Iris pigment epithelial cell (primary cell): ENCODE results near the gene KDM6A.
A peak's percentile ranks its signal among the peaks of the same experiment; 100 is the strongest.
"Not testable (repeated sequence)": the region's sequence is repeated elsewhere in the genome, so short reads cannot be mapped to it uniquely, and the experiment has no call there.

ENCODE experiments used
- DNase-seq: peaks from one replicate; pipeline ENCODE4 v3.0.0-alpha.2; 2011; ENCODE audit warnings: low read depth

Gene KDM6A

DNA sequence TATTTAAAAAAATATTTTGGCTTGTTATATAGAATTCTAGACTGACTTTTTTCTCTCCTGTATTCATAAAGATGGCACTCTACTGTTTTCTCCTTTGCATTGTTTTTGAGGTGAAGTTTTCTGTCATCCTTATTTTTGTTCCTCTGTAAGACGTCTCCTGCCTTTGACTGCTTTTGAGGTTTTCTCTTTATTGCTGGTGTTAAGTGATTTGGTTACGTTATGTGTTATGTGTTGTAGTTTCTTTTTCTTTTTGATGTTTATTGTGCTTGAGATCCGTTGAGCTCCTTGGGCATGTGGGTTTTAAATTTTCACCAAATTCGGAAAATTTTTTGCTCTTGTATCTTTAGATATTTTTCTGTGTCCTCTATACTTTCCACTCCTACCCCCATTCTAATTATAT lies 50.0 kb downstream of the KDM6A start:
- DNase-seq: no peak

GRCh38 chrX:44927398-44927797 lies 54.4 kb downstream of the KDM6A start:
- DNase-seq: no peak

DNA sequence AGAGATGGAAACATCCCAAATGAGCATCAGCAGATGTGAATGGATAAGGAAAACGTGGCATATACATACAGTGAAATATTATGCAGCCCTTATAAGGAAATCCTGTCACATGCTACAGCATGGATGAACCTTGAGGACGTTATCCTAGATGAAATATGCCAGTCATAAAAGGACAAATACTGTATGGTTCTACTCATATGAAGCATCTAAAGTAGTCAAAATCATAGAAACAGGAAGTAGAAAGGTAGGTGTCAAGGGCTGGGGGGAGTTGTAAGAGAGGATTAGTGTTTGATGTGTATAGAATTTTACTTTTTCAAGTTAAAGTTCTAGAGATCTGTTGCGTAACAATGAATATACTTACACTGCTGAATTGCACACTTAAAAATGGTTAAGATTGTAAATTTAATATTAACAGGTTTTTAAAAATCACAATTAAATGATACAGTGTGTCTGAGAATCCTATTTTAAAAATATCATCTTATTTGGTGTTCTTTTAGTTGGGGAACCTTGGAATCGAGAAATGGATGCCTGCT lies 58.5 kb downstream of the KDM6A start:
- DNase-seq: no peak

- DNase-seq: no peak
Measured at GRCh38 chrX:44935172-44935571, 62.2 kb downstream of the KDM6A start.

DNA sequence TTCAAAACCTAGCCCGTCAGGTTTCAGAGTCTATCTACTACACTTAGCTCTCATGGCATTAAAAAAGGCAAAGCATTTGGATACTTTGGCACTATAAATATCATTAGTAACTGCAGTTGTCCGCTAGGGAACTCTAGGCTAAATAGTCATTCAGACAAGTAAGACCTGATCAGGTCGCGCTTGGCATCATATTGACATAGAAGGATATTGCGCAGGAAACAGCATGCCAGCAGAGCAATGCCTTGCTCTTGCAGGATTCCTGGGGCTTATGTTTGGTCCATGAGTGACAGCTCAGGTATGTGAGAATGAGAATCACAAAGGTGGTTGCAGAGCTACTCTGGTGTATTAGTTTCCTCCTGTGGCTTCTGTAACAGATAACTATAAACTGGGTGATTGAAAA lies 62.7 kb downstream of the KDM6A start:
- no peak for DNase-seq

- DNase-seq: no peak
Measured at GRCh38 chrX:44937606-44938005, 64.6 kb downstream of the KDM6A start.

DNA sequence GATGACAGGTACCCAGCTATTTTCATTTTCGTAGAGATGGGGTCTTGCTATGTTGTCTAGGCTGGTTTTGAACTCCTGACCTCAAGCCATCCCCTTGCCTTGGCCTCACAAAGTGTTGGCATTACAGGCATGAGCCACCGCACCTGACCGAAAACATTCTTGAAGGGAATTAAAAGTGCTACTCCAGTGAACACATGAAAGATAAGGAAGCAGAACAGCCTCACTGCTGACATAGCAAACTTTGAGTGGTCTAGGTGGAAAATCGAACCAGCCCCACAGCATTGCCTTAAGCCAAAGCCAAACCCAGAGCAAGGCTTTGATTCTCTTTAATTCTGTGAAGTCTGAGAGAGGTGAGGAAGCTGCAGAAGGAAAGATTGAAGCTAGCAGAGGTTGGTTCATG lies 65.1 kb downstream of the KDM6A start:
- DNase-seq: no peak

DNA sequence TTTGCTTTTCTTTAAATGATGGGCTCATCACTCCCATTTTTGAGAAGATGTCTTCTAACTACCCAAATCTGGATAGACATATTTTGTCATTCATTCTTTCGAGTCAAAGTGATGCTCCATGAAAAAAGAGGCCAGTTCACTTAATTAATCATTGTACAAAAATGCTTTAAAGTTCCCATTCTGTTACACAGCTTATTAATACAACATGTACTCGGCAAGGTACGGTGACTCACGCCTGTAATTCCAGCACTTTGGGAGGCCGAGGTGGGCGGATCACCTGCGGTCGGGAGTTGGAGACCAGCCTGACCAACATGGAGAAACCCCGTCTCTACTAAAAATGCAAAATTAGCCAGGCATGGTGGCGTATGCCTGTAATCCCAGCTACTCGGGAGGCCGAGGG lies 67.6 kb downstream of the KDM6A start:
- DNase-seq: not testable (repeated sequence)

GRCh38 chrX:44943007-44943406 lies 70.0 kb downstream of the KDM6A start:
- no peak for DNase-seq

- DNase-seq: no peak
Measured at GRCh38 chrX:44944894-44945293, 71.9 kb downstream of the KDM6A start.

DNA sequence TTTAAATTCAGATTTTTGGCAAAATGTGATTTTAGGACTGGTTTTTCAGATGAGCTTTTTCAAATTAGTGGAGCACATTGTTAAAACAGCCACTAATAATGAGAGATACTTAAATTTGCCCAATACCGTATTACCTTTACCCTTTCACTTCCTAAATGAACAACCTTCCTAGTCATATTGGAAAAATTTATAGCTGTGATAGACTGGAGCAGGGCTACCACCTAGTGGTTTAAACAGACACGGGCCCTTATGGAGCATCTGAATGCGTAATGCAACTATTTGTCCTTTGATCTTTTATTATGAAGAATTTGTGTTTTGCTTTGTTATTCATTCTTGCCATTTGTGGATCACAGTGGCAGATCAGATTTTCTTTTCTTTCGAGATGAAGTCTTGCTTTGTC lies 72.7 kb downstream of the KDM6A start:
- no peak for DNase-seq

DNA sequence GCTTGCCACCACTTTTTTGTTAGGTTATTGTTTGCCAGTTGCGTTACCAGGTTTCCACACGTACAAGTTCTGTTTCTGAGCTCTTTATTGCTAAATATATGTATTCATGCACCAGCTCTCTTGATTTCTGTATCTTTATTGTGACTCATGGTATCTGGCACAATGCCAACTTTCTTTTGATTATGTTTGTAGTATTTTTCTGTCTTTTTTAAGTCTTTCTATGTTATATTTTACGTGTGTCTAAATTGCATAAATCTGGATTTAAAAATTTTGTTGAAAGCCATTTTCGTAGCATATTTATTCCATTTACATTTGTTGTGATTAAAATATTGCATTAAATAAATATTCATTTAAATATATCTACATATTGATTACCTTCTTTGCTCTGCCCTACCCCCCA lies 73.8 kb downstream of the KDM6A start:
- peak; percentile 44 for DNase-seq

- no peak for DNase-seq
Measured at GRCh38 chrX:44947995-44948394, 75.0 kb downstream of the KDM6A start.

DNA sequence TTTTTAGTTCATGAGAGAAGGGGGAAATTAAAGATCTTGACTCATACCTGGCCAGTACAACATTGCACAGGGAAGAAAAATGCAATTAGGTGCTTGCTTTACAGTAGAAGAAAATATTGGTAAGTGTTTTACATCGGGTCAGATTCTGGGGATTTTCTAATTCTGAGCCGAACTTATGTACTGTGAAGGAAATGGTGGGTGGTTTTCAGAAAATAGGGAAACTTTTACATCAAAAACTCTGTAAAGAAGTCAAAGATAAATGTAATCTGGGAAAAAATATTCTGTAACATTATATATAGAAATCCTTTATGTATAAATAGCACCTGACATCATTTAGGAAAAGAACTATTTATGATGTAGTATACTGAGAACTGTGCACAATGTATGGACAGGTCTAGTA lies 75.4 kb downstream of the KDM6A start:
- no peak for DNase-seq

GRCh38 chrX:44949125-44949524 lies 76.1 kb downstream of the KDM6A start:
- DNase-seq: no peak

DNA sequence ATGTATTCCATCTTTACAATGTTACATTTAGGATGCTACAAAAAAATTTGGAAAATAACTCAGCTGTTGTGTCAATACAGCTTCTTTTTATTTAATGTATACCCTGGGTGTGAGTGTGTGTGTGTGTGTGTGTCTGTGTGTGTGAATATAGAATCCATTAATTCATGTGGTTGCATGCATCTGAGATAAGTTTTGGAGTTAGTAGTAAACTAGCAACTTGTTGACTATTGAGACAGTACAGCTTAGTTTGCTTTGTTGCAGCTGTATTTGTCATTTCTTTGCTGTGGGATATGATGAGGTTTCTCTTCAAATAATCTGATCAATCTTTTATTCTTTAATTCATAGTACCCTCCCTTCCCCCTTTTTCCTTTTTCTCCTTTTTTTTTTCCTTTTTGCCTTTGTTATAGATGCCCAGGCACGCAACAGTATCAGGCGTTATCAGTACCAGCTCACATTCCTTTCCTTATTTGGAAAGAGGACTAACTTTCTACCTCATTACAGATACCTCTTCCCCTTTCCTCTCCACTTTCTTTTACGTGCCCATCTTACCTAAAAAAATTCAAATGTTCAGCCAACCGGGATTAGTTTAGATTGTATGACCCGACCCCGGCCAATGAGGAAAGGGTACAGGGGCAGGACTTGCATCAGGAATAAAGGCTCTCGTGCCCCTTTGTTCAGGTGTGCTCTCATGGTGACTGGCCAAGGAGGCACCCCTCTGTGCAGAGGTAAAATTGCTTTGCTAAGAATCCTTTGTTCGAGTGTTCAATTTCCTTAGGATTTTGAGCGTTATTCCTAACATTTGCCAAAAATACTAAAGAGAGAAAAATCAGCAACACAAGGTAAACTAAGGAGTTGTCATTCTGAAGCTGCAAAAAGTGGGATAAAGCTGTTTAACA lies 77.7 kb downstream of the KDM6A start:
- DNase-seq: not testable (repeated sequence)

DNA sequence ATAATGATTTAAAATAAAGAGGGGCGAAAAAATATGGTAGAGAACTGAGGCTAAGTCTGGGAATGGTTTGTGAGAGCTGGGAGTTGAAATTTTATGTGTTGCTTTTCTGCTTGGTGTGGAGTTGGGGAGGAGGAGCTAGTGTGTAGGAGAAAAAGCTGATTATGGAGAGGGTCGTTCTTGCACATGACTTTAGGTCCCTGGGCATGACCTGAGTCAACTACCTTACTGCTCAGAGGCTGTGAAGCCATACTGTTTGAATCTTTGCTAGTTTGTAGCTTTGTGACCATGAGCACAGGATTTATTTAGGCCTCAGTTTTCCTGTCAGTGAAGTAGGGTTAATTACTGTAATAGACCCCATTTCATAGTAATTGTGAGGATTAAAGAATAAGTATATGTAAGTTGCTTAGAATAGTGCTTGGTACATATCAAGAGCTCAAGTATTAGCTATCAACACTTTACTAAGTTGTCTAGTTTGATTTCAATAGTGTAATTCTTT lies 78.6 kb downstream of the KDM6A start:
- DNase-seq: no peak

- DNase-seq: no peak
Measured at GRCh38 chrX:44952329-44953027, 79.5 kb downstream of the KDM6A start.

GRCh38 chrX:44953734-44954502 lies 80.9 kb downstream of the KDM6A start:
- DNase-seq: no peak

GRCh38 chrX:44954562-44954961 lies 81.6 kb downstream of the KDM6A start:
- no peak for DNase-seq

- DNase-seq: no peak
Measured at GRCh38 chrX:44957848-44958247, 84.9 kb downstream of the KDM6A start.

- no peak for DNase-seq
Measured at GRCh38 chrX:44958480-44958879, 85.5 kb downstream of the KDM6A start.
